ENCODE data around the gene IDH2. TPM values are rescaled to one million over a fixed set of nuclear protein-coding genes. Genes with fewer than 3 reads are reported as not detected.

Gene IDH2
- polyA plus RNA-seq, 1 donor (not counting 4 experiments of a cell fraction or from before 2014, with no cell fraction given): 27.9 TPM

GRCh38 chr15:90079619-90080457 lies 22.4 kb downstream of the IDH2 start:
- H3K9me1 ChIP-seq (ENCODE audit: control insufficient read depth, extremely low read depth, insufficient read depth, low read length): no peaks in the 10 kb centered on the region
- H2AFZ ChIP-seq (ENCODE audit: control insufficient read depth, low read length): no peak overlapping the region
- no peak for TF ChIP-seq CTCF (optimal IDR thresholded peaks at IDR 0.05 in 1 of 3, IDR thresholded peaks at IDR 0.05 in 1 of 3, conservative IDR thresholded peaks at IDR 0.05 in 1 of 3; ENCODE audit: extremely low read depth in 1 of 3, insufficient read depth in 2 of 3, low read length in 3 of 3)
- no peaks in the 10 kb centered on the region for H3K27me3 ChIP-seq (ENCODE audit: control insufficient read depth, extremely low read depth, insufficient read depth, low read length)
- no peak for DNase-seq (ENCODE audit: low read depth, low spot score)
- dilution Hi-C loops (cut with MboI; ENCODE audit: extremely low pct_ligation_motif_present, low sequenced_read_pairs): no loop called here
- peaks cover 15% of the 10 kb centered on the region for H3K4me1 ChIP-seq (ENCODE audit: control insufficient read depth, extremely low read depth, insufficient read depth, low read length)
- H3K9ac ChIP-seq (ENCODE audit: control insufficient read depth, extremely low read depth, insufficient read depth, low read length): no peak overlapping the region
- no peaks in the 10 kb centered on the region for H3K79me2 ChIP-seq (ENCODE audit: control insufficient read depth, insufficient read depth, low read length)
- no peak for FAIRE-seq
- H3K27ac ChIP-seq (ENCODE audit: control insufficient read depth, insufficient read depth, low read length): no peak overlapping the region
- H4K20me1 ChIP-seq (ENCODE audit: control insufficient read depth, extremely low read depth, insufficient read depth, low read length): no peaks in the 10 kb centered on the region
- no peak overlapping the region for H3K4me3 ChIP-seq (ENCODE audit: control insufficient read depth in 2 of 3, extremely low read depth in 1 of 3, insufficient read depth in 2 of 3, low read depth in 1 of 3, low read length in 3 of 3)
- H3K4me2 ChIP-seq (ENCODE audit: control insufficient read depth, extremely low read depth, insufficient read depth, low read depth, low read length): no peak overlapping the region
- peaks cover 5 to 21% of the 10 kb centered on the region in 2 experiments for H3K36me3 ChIP-seq (ENCODE audit: control insufficient read depth in 2 of 2, extremely low read depth in 1 of 2, insufficient read depth in 2 of 2, low read length in 2 of 2)
- H3K9me3 ChIP-seq (ENCODE audit: control insufficient read depth, low read depth, low read length): no peaks in the 10 kb centered on the region

- H3K79me2 ChIP-seq (ENCODE audit: control insufficient read depth, insufficient read depth, low read length): no peaks in the 10 kb centered on the region
- FAIRE-seq (no peak), DNase-seq (ENCODE audit: low read depth, low spot score) (no peak)
- H3K27ac ChIP-seq (ENCODE audit: control insufficient read depth, insufficient read depth, low read length): no peak overlapping the region
- H3K9me3 ChIP-seq (ENCODE audit: control insufficient read depth, low read depth, low read length): no peaks in the 10 kb centered on the region
- H4K20me1 ChIP-seq (ENCODE audit: control insufficient read depth, extremely low read depth, insufficient read depth, low read length): no peaks in the 10 kb centered on the region
- H3K36me3 ChIP-seq (ENCODE audit: control insufficient read depth in 2 of 2, extremely low read depth in 1 of 2, insufficient read depth in 2 of 2, low read length in 2 of 2): peaks cover 6 to 23% of the 10 kb centered on the region in 2 experiments
- TF ChIP-seq EZH2 (IDR thresholded peaks at IDR 0.05; ENCODE audit: low read length): no peak
- TF ChIP-seq CTCF (optimal IDR thresholded peaks at IDR 0.05 in 1 of 3, IDR thresholded peaks at IDR 0.05 in 1 of 3, conservative IDR thresholded peaks at IDR 0.05 in 1 of 3; ENCODE audit: extremely low read depth in 1 of 3, insufficient read depth in 2 of 3, low read length in 3 of 3): no peak
- H3K27me3 ChIP-seq (ENCODE audit: control insufficient read depth, extremely low read depth, insufficient read depth, low read length): no peaks in the 10 kb centered on the region
- peaks cover 19% of the 10 kb centered on the region for H3K4me1 ChIP-seq (ENCODE audit: control insufficient read depth, extremely low read depth, insufficient read depth, low read length)
- dilution Hi-C loops (cut with MboI; ENCODE audit: extremely low pct_ligation_motif_present, low sequenced_read_pairs): no loop called here
- no peak overlapping the region for H3K4me2 ChIP-seq (ENCODE audit: control insufficient read depth, extremely low read depth, insufficient read depth, low read depth, low read length)
- no peak overlapping the region for H3K4me3 ChIP-seq (ENCODE audit: control insufficient read depth in 2 of 3, extremely low read depth in 1 of 3, insufficient read depth in 2 of 3, low read depth in 1 of 3, low read length in 3 of 3)
- H2AFZ ChIP-seq (ENCODE audit: control insufficient read depth, low read length): no peak overlapping the region
- H3K9ac ChIP-seq (ENCODE audit: control insufficient read depth, extremely low read depth, insufficient read depth, low read length): no peak overlapping the region
- no peaks in the 10 kb centered on the region for H3K9me1 ChIP-seq (ENCODE audit: control insufficient read depth, extremely low read depth, insufficient read depth, low read length)
Measured at GRCh38 chr15:90078965-90079364, 23.3 kb downstream of the IDH2 start.
